ENCODE measurements around the gene KRTAP6-1.

KRTAP6-1 gene, protein sequence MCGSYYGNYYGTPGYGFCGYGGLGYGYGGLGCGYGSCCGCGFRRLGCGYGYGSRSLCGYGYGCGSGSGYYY

DNA sequence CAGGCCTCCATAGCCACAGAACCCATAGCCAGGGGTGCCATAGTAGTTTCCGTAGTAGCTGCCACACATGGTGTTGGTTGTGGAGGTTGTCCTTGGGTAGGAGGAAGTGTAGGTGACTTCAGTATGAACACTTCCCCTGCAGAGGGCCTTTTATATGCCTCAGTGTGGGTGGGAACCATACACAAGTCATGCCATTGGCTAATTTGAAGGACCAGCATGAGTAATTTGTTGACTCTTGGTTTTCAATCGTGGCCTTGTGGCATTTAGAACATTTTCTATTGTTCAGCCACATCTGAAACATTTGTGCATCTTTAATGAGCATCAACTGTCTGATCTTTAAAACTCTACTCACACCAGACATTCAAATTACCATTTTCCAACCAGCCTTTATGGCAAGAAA lies at the start of gene KRTAP6-1:
TSS of gene KRTAP6-1 (minus strand) at position 95 of the 400 bp plus-strand sequence. CDS start at position 69, 26 bp downstream.
- TF ChIP-seq, protein P1, sequence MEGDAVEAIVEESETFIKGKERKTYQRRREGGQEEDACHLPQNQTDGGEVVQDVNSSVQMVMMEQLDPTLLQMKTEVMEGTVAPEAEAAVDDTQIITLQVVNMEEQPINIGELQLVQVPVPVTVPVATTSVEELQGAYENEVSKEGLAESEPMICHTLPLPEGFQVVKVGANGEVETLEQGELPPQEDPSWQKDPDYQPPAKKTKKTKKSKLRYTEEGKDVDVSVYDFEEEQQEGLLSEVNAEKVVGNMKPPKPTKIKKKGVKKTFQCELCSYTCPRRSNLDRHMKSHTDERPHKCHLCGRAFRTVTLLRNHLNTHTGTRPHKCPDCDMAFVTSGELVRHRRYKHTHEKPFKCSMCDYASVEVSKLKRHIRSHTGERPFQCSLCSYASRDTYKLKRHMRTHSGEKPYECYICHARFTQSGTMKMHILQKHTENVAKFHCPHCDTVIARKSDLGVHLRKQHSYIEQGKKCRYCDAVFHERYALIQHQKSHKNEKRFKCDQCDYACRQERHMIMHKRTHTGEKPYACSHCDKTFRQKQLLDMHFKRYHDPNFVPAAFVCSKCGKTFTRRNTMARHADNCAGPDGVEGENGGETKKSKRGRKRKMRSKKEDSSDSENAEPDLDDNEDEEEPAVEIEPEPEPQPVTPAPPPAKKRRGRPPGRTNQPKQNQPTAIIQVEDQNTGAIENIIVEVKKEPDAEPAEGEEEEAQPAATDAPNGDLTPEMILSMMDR (IDR thresholded peaks at IDR 0.05; ENCODE audit: extremely low read depth, insufficient read depth, missing control alignments) = no peak
- in situ Hi-C loops (cut with MboI; ENCODE audit: low pct_unique_long_range_greater_than_20kb, low sequenced_read_pairs, unreplicated experiment) = loop anchor here (25.0 kb wide), 1 partner anchor 98 kb away; the partner anchor contains the start of gene KRTAP21-3
- no peak for DNase-seq (ENCODE audit: low spot score)

DNA sequence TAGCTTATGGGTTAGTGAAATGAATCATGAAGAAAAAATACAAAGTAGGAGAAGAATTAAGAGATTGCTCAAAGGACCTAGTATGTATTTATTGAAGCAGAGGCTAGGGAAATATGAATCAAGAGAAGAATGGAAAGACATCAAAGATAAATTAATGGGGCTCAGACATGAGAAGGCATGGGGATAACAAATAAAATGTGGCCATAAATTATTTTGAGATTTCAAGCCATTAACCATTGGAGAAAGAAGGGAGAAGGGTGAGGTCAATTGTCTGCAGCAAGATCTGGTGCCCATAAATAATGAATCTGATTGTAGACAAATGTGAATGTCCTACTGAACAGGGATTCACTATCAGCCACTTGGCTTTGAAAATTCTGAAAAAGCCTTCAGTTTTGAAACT lies 39.2 kb upstream of the KRTAP6-1 start:
- TF ChIP-seq, protein P1 (IDR thresholded peaks at IDR 0.05; ENCODE audit: extremely low read depth, insufficient read depth, missing control alignments) = no peak
- in situ Hi-C loops (cut with MboI; ENCODE audit: low pct_unique_long_range_greater_than_20kb, low sequenced_read_pairs, unreplicated experiment) = no loop called here
- DNase-seq (ENCODE audit: low spot score) = no peak

DNA sequence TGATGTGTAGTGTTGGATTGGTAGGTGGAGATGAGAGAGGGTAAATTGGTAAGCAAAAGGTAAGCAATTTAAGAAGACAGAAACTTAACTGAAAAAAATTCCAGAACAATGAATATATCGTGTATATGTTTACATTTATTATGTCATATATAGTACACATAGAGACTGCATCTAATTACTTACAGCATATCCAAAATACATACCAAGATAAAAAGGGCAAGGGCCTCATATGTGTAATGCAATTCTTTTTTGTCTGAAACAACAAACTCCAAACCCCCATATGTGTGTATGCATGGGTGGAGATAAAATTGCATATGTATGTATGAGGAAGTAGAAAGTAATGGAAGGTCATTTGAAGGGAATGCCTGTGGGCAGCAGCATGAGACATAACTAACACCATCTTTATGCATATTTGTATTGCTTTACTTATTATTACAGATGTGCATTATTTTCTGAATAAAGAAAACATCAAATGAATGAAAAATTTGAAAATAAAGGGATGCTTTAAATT lies 33.2 kb upstream of the KRTAP6-1 start:
- in situ Hi-C loops (cut with MboI; ENCODE audit: low pct_unique_long_range_greater_than_20kb, low sequenced_read_pairs, unreplicated experiment) = no loop called here
- no peak for DNase-seq (ENCODE audit: low spot score)
- TF ChIP-seq, protein P1 (IDR thresholded peaks at IDR 0.05; ENCODE audit: extremely low read depth, insufficient read depth, missing control alignments) = no peak

DNA sequence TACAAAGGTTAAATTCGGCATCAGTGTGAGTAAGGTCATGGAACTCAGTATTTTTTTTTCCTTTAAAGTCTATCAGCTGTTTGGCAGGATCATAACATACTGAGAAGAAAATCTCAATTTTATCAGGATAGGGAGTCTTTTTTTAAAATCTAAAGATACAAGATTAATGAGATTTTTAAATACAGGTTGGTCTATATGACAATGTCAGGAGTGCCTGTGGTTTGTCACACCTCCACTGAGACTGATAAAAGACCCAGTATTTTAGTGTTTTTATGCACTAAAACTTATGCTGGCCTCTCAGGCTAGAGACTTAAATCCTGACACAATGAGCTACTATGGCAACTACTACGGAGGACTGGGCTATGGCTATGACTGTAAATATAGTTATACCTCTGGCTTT lies 28.8 kb upstream of the KRTAP6-1 start, which contains the start of gene KRTAP20-3:
TSS of gene KRTAP20-3 (plus strand) at position 301 of the 400 bp plus-strand sequence.
- in situ Hi-C loops (cut with MboI; ENCODE audit: low pct_unique_long_range_greater_than_20kb, low sequenced_read_pairs, unreplicated experiment) = no loop called here
- no peak for DNase-seq (ENCODE audit: low spot score)
- TF ChIP-seq, protein P1 (IDR thresholded peaks at IDR 0.05; ENCODE audit: extremely low read depth, insufficient read depth, missing control alignments) = no peak

DNA sequence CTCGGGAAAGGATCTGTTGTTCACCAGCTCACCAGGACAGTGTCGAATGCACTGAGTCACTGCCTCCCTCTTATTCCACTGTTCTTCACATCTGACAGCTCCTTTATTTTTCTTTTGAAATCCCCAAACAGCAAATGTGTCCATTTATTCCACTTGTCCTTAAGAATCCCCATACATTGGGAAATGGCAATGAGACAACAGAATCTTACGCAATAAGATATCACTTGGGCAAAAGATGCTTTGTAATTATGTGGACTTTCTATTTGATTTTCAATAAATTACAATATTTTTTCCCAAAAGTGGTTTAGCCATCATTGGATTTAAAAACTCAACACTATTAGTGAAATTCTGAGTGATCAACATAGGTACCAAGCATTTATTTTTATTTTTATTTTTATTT lies 25.0 kb upstream of the KRTAP6-1 start:
- TF ChIP-seq, protein P1 (IDR thresholded peaks at IDR 0.05; ENCODE audit: extremely low read depth, insufficient read depth, missing control alignments) = no peak
- in situ Hi-C loops (cut with MboI; ENCODE audit: low pct_unique_long_range_greater_than_20kb, low sequenced_read_pairs, unreplicated experiment) = no loop called here
- DNase-seq (ENCODE audit: low spot score) = no peak

DNA sequence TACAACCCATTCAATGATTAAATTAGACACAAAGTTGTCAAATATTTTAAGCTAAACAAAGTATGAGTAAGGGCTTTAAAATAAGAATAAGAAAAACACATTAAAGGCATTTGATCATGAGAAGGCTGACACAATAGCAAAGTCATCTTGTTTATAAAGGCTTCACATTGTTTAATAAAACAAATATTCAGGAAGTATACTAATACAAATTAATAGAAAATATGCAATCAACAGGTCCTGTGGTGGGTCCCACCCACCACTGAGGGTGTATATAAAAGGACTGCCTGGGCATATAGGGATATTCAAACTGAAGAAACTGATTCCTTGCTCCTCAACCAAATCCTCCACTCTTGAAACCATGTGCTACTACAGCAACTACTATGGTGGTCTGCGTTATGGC lies 21.2 kb upstream of the KRTAP6-1 start, which contains the start of gene KRTAP20-2:
TSS of gene KRTAP20-2 (plus strand) at position 301 of the 400 bp plus-strand sequence. CDS start at position 359, 58 bp downstream.
- in situ Hi-C loops (cut with MboI; ENCODE audit: low pct_unique_long_range_greater_than_20kb, low sequenced_read_pairs, unreplicated experiment) = no loop called here
- TF ChIP-seq, protein P1 (IDR thresholded peaks at IDR 0.05; ENCODE audit: extremely low read depth, insufficient read depth, missing control alignments) = no peak
- no peak for DNase-seq (ENCODE audit: low spot score)

All from GM13977 (cell line).